ENCODE results near the gene ATF7.

Gene ATF7

GRCh38 chr12:53467082-53467481 is 159.1 kb downstream of the ATF7 start:
- Histone ChIP-seq H3K27me3 (ENCODE audit: control insufficient read depth, low read length) (no peaks in the 10 kb centered on the region), H3K9me3 (ENCODE audit: control insufficient read depth, insufficient read depth, low read length) (no peaks in the 10 kb centered on the region), H3F3A (ENCODE audit: control insufficient read depth, insufficient read depth) (peaks cover 19% of the 10 kb centered on the region; the same call in 1 of the 2 replicates), H4K20me1 (ENCODE audit: control insufficient read depth, insufficient read depth, low read depth, low read length) (peaks cover 7% of the 10 kb centered on the region; the same call in 1 of the 2 replicates), H3K36me3 (ENCODE audit: control insufficient read depth, low read length) (peaks cover 98% of the 10 kb centered on the region), H3K27ac (ENCODE audit: low read depth, low read length) (no peak overlapping the region), H3K4me2 (ENCODE audit: low read length) (no peak overlapping the region), H3K9me2 (replicated peaks; ENCODE audit: control insufficient read depth, low read length) (no peaks in the 10 kb centered on the region), H3K4me1 (ENCODE audit: control insufficient read depth, low read length) (no peaks in the 10 kb centered on the region), H3K4me3 (ENCODE audit: low read length) (no peak overlapping the region), H3K79me2 (ENCODE audit: control insufficient read depth, low read length) (peaks cover 82% of the 10 kb centered on the region)
- TF ChIP-seq CTCF (IDR thresholded peaks at IDR 0.05; ENCODE audit: low read depth, low read length, poor library complexity, severe bottlenecking) (no peak), EZH2phosphoT487 (IDR thresholded peaks at IDR 0.05; ENCODE audit: borderline replicate concordance, low read length) (no peak)

DNA sequence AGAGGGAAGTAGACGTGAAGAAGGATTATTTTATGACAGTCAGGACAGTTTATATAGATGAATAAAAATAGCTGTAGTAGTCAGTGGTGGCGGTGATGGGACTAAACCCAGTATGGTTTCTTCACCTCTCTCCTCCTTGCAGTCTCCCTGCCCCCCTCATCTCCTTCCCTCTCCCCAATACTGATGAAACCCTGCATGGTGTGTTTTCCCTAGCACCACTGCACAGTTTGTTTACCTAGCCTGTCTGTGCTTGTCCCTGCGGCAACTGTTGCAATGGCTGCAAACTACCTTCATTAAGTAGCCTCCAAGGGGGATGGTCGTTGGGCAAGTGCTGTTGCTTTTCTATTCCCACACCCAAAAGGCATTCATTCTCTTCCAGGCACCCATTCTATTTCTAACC is 159.5 kb downstream of the ATF7 start:
- no peaks in the 10 kb centered on the region for H3K9me3 ChIP-seq (ENCODE audit: control insufficient read depth, insufficient read depth, low read length)
- peaks cover 5% of the 10 kb centered on the region; the same call in 1 of the 2 replicates for H4K20me1 ChIP-seq (ENCODE audit: control insufficient read depth, insufficient read depth, low read depth, low read length)
- H3K79me2 ChIP-seq (ENCODE audit: control insufficient read depth, low read length) = peaks cover 82% of the 10 kb centered on the region
- H3K4me2 ChIP-seq (ENCODE audit: low read length) = no peak overlapping the region
- no peak for TF ChIP-seq EZH2phosphoT487 (IDR thresholded peaks at IDR 0.05; ENCODE audit: borderline replicate concordance, low read length)
- TF ChIP-seq CTCF (IDR thresholded peaks at IDR 0.05; ENCODE audit: low read depth, low read length, poor library complexity, severe bottlenecking) = no peak
- no peaks in the 10 kb centered on the region for H3K9me2 ChIP-seq (replicated peaks; ENCODE audit: control insufficient read depth, low read length)
- no peaks in the 10 kb centered on the region for H3K4me1 ChIP-seq (ENCODE audit: control insufficient read depth, low read length)
- H3K27ac ChIP-seq (ENCODE audit: low read depth, low read length) = no peak overlapping the region
- H3K36me3 ChIP-seq (ENCODE audit: control insufficient read depth, low read length) = peaks cover 98% of the 10 kb centered on the region
- H3F3A ChIP-seq (ENCODE audit: control insufficient read depth, insufficient read depth) = peaks cover 20% of the 10 kb centered on the region; the same call in 1 of the 2 replicates
- H3K4me3 ChIP-seq (ENCODE audit: low read length) = no peak overlapping the region
- H3K27me3 ChIP-seq (ENCODE audit: control insufficient read depth, low read length) = no peaks in the 10 kb centered on the region

GRCh38 chr12:53465679-53466078 is 160.5 kb downstream of the ATF7 start:
- peaks cover 20% of the 10 kb centered on the region; the same call in 1 of the 2 replicates for H3F3A ChIP-seq (ENCODE audit: control insufficient read depth, insufficient read depth)
- TF ChIP-seq CTCF (IDR thresholded peaks at IDR 0.05; ENCODE audit: low read depth, low read length, poor library complexity, severe bottlenecking) = no peak
- no peak for TF ChIP-seq EZH2phosphoT487 (IDR thresholded peaks at IDR 0.05; ENCODE audit: borderline replicate concordance, low read length)
- no peaks in the 10 kb centered on the region for H3K27me3 ChIP-seq (ENCODE audit: control insufficient read depth, low read length)
- no peaks in the 10 kb centered on the region for H3K9me2 ChIP-seq (replicated peaks; ENCODE audit: control insufficient read depth, low read length)
- peaks cover 10% of the 10 kb centered on the region; the same call in 1 of the 2 replicates for H4K20me1 ChIP-seq (ENCODE audit: control insufficient read depth, insufficient read depth, low read depth, low read length)
- H3K27ac ChIP-seq (ENCODE audit: low read depth, low read length) = no peak overlapping the region
- peaks cover 86% of the 10 kb centered on the region for H3K79me2 ChIP-seq (ENCODE audit: control insufficient read depth, low read length)
- no peaks in the 10 kb centered on the region for H3K9me3 ChIP-seq (ENCODE audit: control insufficient read depth, insufficient read depth, low read length)
- no peak overlapping the region for H3K4me3 ChIP-seq (ENCODE audit: low read length)
- peaks cover 99% of the 10 kb centered on the region for H3K36me3 ChIP-seq (ENCODE audit: control insufficient read depth, low read length)
- H3K4me2 ChIP-seq (ENCODE audit: low read length) = no peak overlapping the region
- H3K4me1 ChIP-seq (ENCODE audit: control insufficient read depth, low read length) = no peaks in the 10 kb centered on the region

Measured in DOHH2 (cell line).